Mammary microvascular endothelial cell (primary cell): ENCODE measurements around the gene MAGEA3. TPM values are rescaled to one million over a fixed set of nuclear protein-coding genes. Genes with fewer than 3 reads are reported as not detected.

Experiments used
- total RNA-seq: library from RNA; depleted of rRNA; stranded (reverse); fragments of >200 nt; gene quantifications from 2 replicates; pipeline ENCODE4 v1.2.3, GENCODE V29; 2015

MAGEA3 gene, protein sequence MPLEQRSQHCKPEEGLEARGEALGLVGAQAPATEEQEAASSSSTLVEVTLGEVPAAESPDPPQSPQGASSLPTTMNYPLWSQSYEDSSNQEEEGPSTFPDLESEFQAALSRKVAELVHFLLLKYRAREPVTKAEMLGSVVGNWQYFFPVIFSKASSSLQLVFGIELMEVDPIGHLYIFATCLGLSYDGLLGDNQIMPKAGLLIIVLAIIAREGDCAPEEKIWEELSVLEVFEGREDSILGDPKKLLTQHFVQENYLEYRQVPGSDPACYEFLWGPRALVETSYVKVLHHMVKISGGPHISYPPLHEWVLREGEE
- total RNA-seq = not detected in 2 replicates

DNA sequence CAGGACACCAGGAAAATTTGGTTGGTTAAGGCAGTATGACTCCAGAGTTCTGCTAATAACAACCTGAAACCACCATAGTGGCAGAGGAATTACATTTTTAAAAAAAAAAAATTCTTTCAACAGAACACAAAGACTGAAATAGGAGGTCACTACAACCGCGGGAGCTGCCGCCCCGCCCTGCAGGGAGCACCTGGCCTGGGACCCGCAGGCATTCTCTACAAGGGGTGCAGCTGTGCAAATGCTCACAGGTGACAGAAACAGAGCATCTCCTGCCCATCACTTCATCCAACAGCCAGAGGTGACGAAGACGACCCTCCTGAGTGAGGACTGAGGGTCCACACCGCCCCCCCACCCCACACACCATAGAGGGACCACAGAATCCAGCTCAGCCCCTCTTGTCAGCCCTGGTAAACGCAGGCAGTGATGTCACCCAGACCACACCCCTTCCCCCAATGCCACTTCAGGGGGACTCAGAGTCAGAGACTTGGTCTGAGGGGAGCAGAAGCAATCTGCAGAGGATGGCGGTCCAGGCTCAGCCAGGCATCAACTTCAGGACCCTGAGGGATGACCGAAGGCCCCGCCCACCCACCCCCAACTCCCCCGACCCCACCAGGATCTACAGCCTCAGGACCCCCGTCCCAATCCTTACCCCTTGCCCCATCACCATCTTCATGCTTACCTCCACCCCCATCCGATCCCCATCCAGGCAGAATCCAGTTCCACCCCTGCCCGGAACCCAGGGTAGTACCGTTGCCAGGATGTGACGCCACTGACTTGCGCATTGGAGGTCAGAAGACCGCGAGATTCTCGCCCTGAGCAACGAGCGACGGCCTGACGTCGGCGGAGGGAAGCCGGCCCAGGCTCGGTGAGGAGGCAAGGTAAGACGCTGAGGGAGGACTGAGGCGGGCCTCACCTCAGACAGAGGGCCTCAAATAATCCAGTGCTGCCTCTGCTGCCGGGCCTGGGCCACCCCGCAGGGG lies at the start of gene MAGEA3:
MAGEA3 (plus strand) TSS at position 843 of the 980 bp plus-strand sequence. CDS start 2,039 bp downstream, outside the sequence.

DNA sequence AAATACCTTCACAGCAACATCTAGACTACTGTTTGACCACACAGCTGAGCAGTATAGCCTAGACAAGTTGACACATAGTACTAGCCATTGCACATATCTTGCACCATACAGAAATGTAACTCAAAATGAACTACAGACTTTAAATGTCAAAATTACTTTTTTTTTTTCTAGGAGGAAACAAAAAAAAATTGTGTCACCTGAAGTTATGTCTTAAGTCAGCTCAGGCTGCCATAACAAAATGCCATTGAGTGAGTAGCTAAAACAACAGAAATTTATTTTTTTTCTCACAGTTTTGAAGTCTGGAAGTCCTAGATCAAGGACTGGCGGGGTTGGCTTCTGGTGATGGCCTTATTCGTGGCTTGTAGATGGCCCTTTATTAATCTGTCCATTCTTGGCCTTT lies 10.6 kb downstream of the MAGEA3 start, which contains the start of gene CSAG2:
CSAG2 (minus strand) TSS at position 101 of the 400 bp plus-strand sequence. CDS start 161 bp downstream, outside the sequence.

DNA sequence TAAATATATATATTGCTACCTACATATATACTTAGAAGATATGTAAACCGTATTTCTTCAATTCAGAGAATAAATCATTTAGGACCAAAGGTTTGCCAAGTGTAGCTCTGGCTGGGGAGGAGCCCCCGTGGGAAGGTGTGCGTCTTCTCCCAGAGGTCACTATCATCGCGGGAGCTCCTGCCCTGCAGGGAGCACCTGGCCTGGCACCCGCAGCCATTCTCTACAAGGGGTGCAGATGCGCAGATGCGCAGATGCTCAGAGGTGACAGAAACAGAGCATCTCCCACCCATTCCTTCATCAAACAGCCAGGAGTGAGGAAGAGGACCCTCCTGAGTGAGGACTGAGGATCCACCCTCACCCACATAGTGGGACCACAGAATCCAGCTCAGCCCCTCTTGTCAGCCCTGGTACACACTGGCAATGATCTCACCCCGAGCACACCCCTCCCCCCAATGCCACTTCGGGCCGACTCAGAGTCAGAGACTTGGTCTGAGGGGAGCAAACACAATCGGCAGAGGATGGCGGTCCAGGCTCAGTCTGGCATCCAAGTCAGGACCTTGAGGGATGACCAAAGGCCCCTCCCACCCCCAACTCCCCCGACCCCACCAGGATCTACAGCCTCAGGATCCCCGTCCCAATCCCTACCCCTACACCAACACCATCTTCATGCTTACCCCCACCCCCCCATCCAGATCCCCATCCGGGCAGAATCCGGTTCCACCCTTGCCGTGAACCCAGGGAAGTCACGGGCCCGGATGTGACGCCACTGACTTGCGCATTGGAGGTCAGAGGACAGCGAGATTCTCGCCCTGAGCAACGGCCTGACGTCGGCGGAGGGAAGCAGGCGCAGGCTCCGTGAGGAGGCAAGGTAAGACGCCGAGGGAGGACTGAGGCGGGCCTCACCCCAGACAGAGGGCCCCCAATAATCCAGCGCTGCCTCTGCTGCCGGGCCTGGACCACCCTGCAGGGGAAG lies 15.5 kb downstream of the MAGEA3 start, which contains the start of gene MAGEA2B:
MAGEA2B (plus strand) TSS at position 814 of the 973 bp plus-strand sequence. CDS start 2,479 bp downstream, outside the sequence.

DNA sequence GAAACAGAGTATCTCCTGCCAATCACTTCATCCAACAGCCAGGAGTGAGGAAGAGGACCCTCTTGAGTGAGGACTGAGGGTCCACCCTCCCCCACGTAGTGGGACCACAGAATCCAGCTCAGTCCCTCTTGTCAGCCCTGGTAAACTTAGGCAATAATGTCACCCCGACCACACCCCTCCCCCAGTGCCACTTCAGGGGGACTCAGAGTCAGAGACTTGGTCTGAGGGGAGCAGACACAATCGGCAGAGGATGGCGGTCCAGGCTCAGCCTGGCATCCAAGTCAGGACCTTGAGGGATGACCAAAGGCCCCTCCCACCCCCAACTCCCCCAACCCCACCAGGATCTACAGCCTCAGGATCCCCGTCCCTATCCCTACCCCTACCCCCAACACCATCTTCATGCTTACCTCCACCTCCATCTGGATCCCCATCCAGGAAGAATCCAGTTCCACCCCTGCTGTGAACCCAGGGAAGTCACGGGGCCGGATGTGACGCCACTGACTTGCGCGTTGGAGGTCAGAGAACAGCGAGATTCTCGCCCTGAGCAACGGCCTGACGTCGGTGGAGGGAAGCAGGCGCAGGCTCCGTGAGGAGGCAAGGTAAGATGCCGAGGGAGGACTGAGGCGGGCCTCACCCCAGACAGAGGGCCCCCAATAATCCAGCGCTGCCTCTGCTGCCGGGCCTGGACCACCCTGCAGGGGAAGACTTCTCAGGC lies 34.8 kb downstream of the MAGEA3 start, which contains the start of the genes CSAG1 and MAGEA12:
CSAG1 (minus strand) TSS at position 461 of the 715 bp plus-strand sequence. CDS start 1,261 bp downstream, outside the sequence.
MAGEA12 (plus strand) TSS at position 497 of the 715 bp plus-strand sequence. CDS start 2,405 bp downstream, outside the sequence.

Other genes with a start within 250 kb of the MAGEA3 start
- not detected in 2 replicates for gene GABRA3, start 247.5 kb upstream of the MAGEA3 start, total RNA-seq
- gene GABRQ, start 60.9 kb upstream of the MAGEA3 start, total RNA-seq = 0.05 and 0.13 TPM in 2 replicates
- gene CSAG2, start 10.5 kb downstream of the MAGEA3 start, total RNA-seq = not detected in 2 replicates
- gene MAGEA2B, start 15.8 kb downstream of the MAGEA3 start, total RNA-seq = not detected in 2 replicates
- gene CSAG1, start 34.9 kb downstream of the MAGEA3 start, total RNA-seq = not detected in 2 replicates
- gene MAGEA12, start 35.0 kb downstream of the MAGEA3 start, total RNA-seq = not detected in 2 replicates
- gene MAGEA2, start 55.0 kb downstream of the MAGEA3 start, total RNA-seq = not detected in 2 replicates
- gene CSAG3, start 60.4 kb downstream of the MAGEA3 start, total RNA-seq = not detected in 2 replicates
- gene MAGEA6, start 70.9 kb downstream of the MAGEA3 start, total RNA-seq = not detected in 2 replicates
- gene CETN2, start 132.0 kb downstream of the MAGEA3 start, total RNA-seq = 37.4 and 42.4 TPM in 2 replicates
- 25.1 and 26.8 TPM in 2 replicates for gene NSDHL, start 132.3 kb downstream of the MAGEA3 start, total RNA-seq
- gene ZNF185, start 199.3 kb downstream of the MAGEA3 start, total RNA-seq = 43.6 and 47.2 TPM in 2 replicates